ENCODE measurements around the gene KAT8. TPM values are rescaled to one million over a fixed set of nuclear protein-coding genes. Genes with fewer than 3 reads are reported as not detected.

KAT8 gene
- total RNA-seq, 1 experiment from 2014 or later: 44.9 TPM

DNA sequence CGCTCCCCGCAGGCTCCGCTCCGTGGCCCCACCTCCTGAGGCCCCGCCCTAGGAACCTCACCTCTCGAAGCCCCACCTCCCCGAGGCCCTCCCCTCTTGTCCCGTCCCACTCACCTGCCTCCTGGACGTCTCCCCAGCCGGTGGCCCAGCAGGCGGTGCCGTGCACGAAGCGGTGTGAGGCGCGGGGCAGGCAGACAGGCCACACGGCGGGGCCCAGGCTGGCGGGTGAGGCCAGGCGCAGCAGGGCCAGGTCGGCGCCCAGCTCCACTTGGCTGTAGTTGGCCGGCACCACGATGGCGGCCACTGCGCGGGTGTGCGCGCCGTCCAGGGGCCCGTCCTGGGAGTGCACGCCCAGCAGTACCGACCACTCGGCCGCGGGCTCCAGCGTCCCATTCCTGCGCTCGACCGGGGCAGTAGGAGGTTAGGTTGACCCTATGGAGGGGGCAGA lies 30.8 kb downstream of the KAT8 start:
- Histone ChIP-seq H3K9me2 (ENCODE audit: insufficient read depth) (no peaks in the 10 kb centered on the region), H3K36me3 (ENCODE audit: control insufficient read depth in 1 of 2, insufficient read depth in 2 of 2, low read length in 2 of 2) (no peaks in the 10 kb centered on the region), H3K79me2 (ENCODE audit: insufficient read depth, low read length) (no peaks in the 10 kb centered on the region), H3K27me3 (ENCODE audit: insufficient read depth, low read length) (no peaks in the 10 kb centered on the region), H3K4me1 (ENCODE audit: control insufficient read depth in 1 of 2, insufficient read depth in 2 of 2, low read length in 2 of 2) (peaks cover 14 to 29% of the 10 kb centered on the region in 2 experiments; a peak in 3 of 4 replicates), H3K9me3 (ENCODE audit: control insufficient read depth in 1 of 2, insufficient read depth in 1 of 2, low read depth in 1 of 2, low read length in 2 of 2) (no peaks in the 10 kb centered on the region), H2AFZ (ENCODE audit: low read depth, low read length, poor library complexity, severe bottlenecking) (peak overlapping the region; percentile 77), H3K9ac (ENCODE audit: low read length) (no peak overlapping the region), H4K20me1 (ENCODE audit: insufficient read depth) (no peaks in the 10 kb centered on the region), H3K4me2 (ENCODE audit: low read length) (peak overlapping the region; percentile 66), H3K4me3 (replicated peaks in 1 of 2; ENCODE audit: low read depth in 1 of 2, low read length in 2 of 2) (peak overlapping the region; percentile 22 to 27; a peak in 3 of 4 replicates), H3K27ac (ENCODE audit: low read depth, low read length) (peak overlapping the region; percentile 32; the same call in 1 of the 2 replicates)
- TF ChIP-seq, protein P1, sequence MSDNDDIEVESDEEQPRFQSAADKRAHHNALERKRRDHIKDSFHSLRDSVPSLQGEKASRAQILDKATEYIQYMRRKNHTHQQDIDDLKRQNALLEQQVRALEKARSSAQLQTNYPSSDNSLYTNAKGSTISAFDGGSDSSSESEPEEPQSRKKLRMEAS (IDR thresholded peaks at IDR 0.05): no peak
- TF ChIP-seq, protein P2, sequence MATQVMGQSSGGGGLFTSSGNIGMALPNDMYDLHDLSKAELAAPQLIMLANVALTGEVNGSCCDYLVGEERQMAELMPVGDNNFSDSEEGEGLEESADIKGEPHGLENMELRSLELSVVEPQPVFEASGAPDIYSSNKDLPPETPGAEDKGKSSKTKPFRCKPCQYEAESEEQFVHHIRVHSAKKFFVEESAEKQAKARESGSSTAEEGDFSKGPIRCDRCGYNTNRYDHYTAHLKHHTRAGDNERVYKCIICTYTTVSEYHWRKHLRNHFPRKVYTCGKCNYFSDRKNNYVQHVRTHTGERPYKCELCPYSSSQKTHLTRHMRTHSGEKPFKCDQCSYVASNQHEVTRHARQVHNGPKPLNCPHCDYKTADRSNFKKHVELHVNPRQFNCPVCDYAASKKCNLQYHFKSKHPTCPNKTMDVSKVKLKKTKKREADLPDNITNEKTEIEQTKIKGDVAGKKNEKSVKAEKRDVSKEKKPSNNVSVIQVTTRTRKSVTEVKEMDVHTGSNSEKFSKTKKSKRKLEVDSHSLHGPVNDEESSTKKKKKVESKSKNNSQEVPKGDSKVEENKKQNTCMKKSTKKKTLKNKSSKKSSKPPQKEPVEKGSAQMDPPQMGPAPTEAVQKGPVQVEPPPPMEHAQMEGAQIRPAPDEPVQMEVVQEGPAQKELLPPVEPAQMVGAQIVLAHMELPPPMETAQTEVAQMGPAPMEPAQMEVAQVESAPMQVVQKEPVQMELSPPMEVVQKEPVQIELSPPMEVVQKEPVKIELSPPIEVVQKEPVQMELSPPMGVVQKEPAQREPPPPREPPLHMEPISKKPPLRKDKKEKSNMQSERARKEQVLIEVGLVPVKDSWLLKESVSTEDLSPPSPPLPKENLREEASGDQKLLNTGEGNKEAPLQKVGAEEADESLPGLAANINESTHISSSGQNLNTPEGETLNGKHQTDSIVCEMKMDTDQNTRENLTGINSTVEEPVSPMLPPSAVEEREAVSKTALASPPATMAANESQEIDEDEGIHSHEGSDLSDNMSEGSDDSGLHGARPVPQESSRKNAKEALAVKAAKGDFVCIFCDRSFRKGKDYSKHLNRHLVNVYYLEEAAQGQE (IDR thresholded peaks at IDR 0.05; ENCODE audit: low read depth): no peak
- TF ChIP-seq CBX3 (IDR thresholded peaks at IDR 0.05; ENCODE audit: low read depth) (no peak), POLR2AphosphoS5 (IDR thresholded peaks at IDR 0.05; ENCODE audit: low read depth, low read length) (no peak)
- ChIA-PET RAD21 (ENCODE audit: low non-redundant PET in 1 of 2, low total read pairs in 2 of 2, uncharacterized antibody in 2 of 2, unreplicated experiment in 2 of 2) (no interaction called here), CTCF (no interaction called here), POLR2A (no interaction called here)
- DNase-seq (ENCODE audit: low read depth, low spot score): peak; percentile 35
- peak; percentile 99 for ATAC-seq
- intact Hi-C loops (cut with micrococcal nuclease): no loop called here
- no TSS peak for BruUV-seq (replicated peaks)

DNA sequence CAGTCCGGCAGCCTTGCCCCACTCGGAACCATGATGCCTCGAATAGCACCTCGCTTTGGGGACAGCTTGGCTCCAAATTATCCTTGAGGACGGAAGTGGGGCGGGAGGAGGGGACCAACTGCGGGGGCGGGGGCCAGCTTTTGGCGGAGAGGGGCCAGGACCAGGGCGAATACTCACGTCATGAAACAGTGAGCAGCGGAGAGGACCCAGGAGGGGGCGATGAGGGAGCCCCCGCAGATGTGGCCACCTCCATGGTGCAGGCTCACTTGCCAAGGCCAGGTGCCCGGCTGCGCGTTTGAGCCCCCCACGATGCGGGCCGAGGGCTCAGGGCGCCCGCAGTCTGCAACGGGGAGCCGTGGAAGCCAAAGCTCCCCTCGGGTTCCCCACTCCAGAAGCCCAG lies 31.4 kb downstream of the KAT8 start:
- Histone ChIP-seq H2AFZ (ENCODE audit: low read depth, low read length, poor library complexity, severe bottlenecking) (no peak overlapping the region), H3K27me3 (ENCODE audit: insufficient read depth, low read length) (no peaks in the 10 kb centered on the region), H3K4me3 (replicated peaks in 1 of 2; ENCODE audit: low read depth in 1 of 2, low read length in 2 of 2) (no peak overlapping the region), H3K9me2 (ENCODE audit: insufficient read depth) (no peaks in the 10 kb centered on the region), H3K9me3 (ENCODE audit: control insufficient read depth in 1 of 2, insufficient read depth in 1 of 2, low read depth in 1 of 2, low read length in 2 of 2) (no peaks in the 10 kb centered on the region), H3K4me1 (ENCODE audit: control insufficient read depth in 1 of 2, insufficient read depth in 2 of 2, low read length in 2 of 2) (peaks cover 14 to 29% of the 10 kb centered on the region in 2 experiments; a peak in 3 of 4 replicates), H3K27ac (ENCODE audit: low read depth, low read length) (no peak overlapping the region), H4K20me1 (ENCODE audit: insufficient read depth) (no peaks in the 10 kb centered on the region), H3K79me2 (ENCODE audit: insufficient read depth, low read length) (no peaks in the 10 kb centered on the region), H3K9ac (ENCODE audit: low read length) (no peak overlapping the region), H3K36me3 (ENCODE audit: control insufficient read depth in 1 of 2, insufficient read depth in 2 of 2, low read length in 2 of 2) (no peaks in the 10 kb centered on the region), H3K4me2 (ENCODE audit: low read length) (no peak overlapping the region)
- ChIA-PET RAD21 (ENCODE audit: low non-redundant PET in 1 of 2, low total read pairs in 2 of 2, uncharacterized antibody in 2 of 2, unreplicated experiment in 2 of 2) (no interaction called here), CTCF (no interaction called here), POLR2A (interaction anchor here (0.7 kb wide), 1 partner anchor 31 kb away, joined by 3 read pairs; the partner anchor contains the start of gene KAT8)
- BruUV-seq (replicated peaks): no TSS peak
- no peak for DNase-seq (ENCODE audit: low read depth, low spot score)
- intact Hi-C loops (cut with micrococcal nuclease): no loop called here
- no peak for ATAC-seq
- no peak for TF ChIP-seq RAD21 (IDR thresholded peaks at IDR 0.05; ENCODE audit: low read depth)
- TF ChIP-seq, protein P3, sequence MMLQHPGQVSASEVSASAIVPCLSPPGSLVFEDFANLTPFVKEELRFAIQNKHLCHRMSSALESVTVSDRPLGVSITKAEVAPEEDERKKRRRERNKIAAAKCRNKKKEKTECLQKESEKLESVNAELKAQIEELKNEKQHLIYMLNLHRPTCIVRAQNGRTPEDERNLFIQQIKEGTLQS (IDR thresholded peaks at IDR 0.05): no peak
- TF ChIP-seq YY1 (IDR thresholded peaks at IDR 0.05; ENCODE audit: extremely low read depth, insufficient replicate concordance, low read depth, low read length): no peak
- no peak for TF ChIP-seq CEBPB (IDR thresholded peaks at IDR 0.05; ENCODE audit: low read depth)
- no peak for TF ChIP-seq SIN3A (IDR thresholded peaks at IDR 0.05; ENCODE audit: low read depth)
- TF ChIP-seq, protein P1 (IDR thresholded peaks at IDR 0.05): no peak
- no peak for TF ChIP-seq EZH2 (IDR thresholded peaks at IDR 0.05)
- TF ChIP-seq POLR2A (IDR thresholded peaks at IDR 0.05; ENCODE audit: borderline replicate concordance, extremely low read depth, insufficient read depth, insufficient read length): no peak
- no peak for TF ChIP-seq EZH2phosphoT487 (IDR thresholded peaks at IDR 0.05; ENCODE audit: borderline replicate concordance)
- no peak for TF ChIP-seq ZNF274 (IDR thresholded peaks at IDR 0.05; ENCODE audit: low read depth, low read length)
